PC-9 (cell line): ENCODE data around the gene SEC16A. TPM values are rescaled to one million over a fixed set of nuclear protein-coding genes. Genes with fewer than 3 reads are reported as not detected.

Experiments
- BruUV-seq: library from RNA; stranded (reverse); fragments of 400-500 nt; replicated peaks from 2 replicates; lab custom pipeline; 2021; lab: Mats Ljungman, UMichigan
- CTCF ChIA-PET: fragments of 300-600 bp; sonication (Branson Sonifier 250); formaldehyde crosslinking; loops from one replicate; lab custom pipeline; 2022; ENCODE audit warnings: antibody characterized with exemption; lab: Charles Lee
- POLR2A ChIA-PET: fragments of 300-600 bp; sonication (Branson Sonifier 250); formaldehyde crosslinking; loops from one replicate; lab custom pipeline; 2022; ENCODE audit warnings: antibody characterized with exemption; ENCODE audit not compliant: unreplicated experiment; lab: Charles Lee
- DNase-seq, 2 experiments: peaks; one replicate each; pipeline versions ENCODE4 v3.0.0 to v3.0.0-alpha.2; 2015 to 2022; ENCODE audit warnings: mixed read lengths in 1 of 2
- H2AFZ ChIP-seq: fragments of 200-600 bp; sonication (generic); 2 replicates; pipeline ENCODE4 v1.8.1; 2017; ENCODE audit warnings: antibody characterized with exemption
- H3F3A ChIP-seq: fragments of 200-600 bp; sonication (generic); 2 replicates; pipeline ENCODE4 v1.8.1; 2017; ENCODE audit warnings: antibody characterized with exemption, mild to moderate bottlenecking, low read depth; ENCODE audit not compliant: insufficient read depth
- H3K27ac ChIP-seq: fragments of 200-600 bp; sonication (generic); 2 replicates; pipeline ENCODE4 v1.6.1; 2016; ENCODE audit warnings: mixed run types
- H3K27me3 ChIP-seq: fragments of 200-600 bp; sonication (generic); 2 replicates; pipeline ENCODE4 v1.6.1; 2016; ENCODE audit warnings: low read depth, mixed run types; ENCODE audit not compliant: insufficient read depth
- H3K36me3 ChIP-seq: fragments of 200-600 bp; sonication (generic); 2 replicates; pipeline ENCODE4 v1.6.1; 2016; ENCODE audit warnings: low read depth, mixed run types
- H3K4me1 ChIP-seq: fragments of 200-600 bp; sonication (generic); replicated peaks from 2 replicates; pipeline ENCODE4 v1.6.1; 2016; ENCODE audit warnings: mixed run types; ENCODE audit not compliant: insufficient read depth
- H3K4me2 ChIP-seq: fragments of 200-600 bp; sonication (generic); 2 replicates; pipeline ENCODE4 v1.6.1; 2017; ENCODE audit warnings: mixed run types
- H3K4me3 ChIP-seq: fragments of 200-600 bp; sonication (generic); 2 replicates; pipeline ENCODE4 v1.6.1; 2016; ENCODE audit warnings: mixed run types
- H3K79me2 ChIP-seq: fragments of 200-600 bp; sonication (generic); 2 replicates; pipeline ENCODE4 v1.6.1; 2017; ENCODE audit warnings: low read depth, mixed run types
- H3K9me2 ChIP-seq: fragments of 200-600 bp; sonication (generic); 2 replicates; pipeline ENCODE4 v1.8.1; 2017; ENCODE audit warnings: mild to moderate bottlenecking; ENCODE audit not compliant: insufficient read depth
- H3K9me3 ChIP-seq: fragments of 200-600 bp; sonication (generic); 2 replicates; pipeline ENCODE4 v1.8.1; 2016; ENCODE audit warnings: low read depth; ENCODE audit not compliant: insufficient read depth
- H4K20me1 ChIP-seq: fragments of 200-600 bp; sonication (generic); 2 replicates; pipeline ENCODE4 v1.8.1; 2017; ENCODE audit not compliant: insufficient read depth
- EZH2 ChIP-seq: fragments of 200-600 bp; sonication (generic); IDR thresholded peaks from 2 replicates; pipeline ENCODE4 v1.8.0; 2017; ENCODE audit warnings: antibody characterized with exemption, low read depth
- intact Hi-C: fragments of 100-400 bp; cut with micrococcal nuclease; formaldehyde crosslinking; loops from one replicate; pipeline ENCODE4 v1.10.0; 2022; ENCODE audit not compliant: unreplicated experiment
- total RNA-seq: library from RNA; stranded (reverse); gene quantifications from 2 replicates; pipeline ENCODE4 v1.2.3, GENCODE V29; 2021
- TF ChIP-seq, protein P1 (sequence below): fragments of 200-600 bp; sonication (generic); conservative IDR thresholded peaks from 2 replicates; pipeline ENCODE4 v1.6.1; 2017; ENCODE audit warnings: mixed run types, antibody characterized with exemption, mild to moderate bottlenecking, moderate library complexity

SEC16A gene
- total RNA-seq, 1 experiment from 2014 or later = 81.8 TPM

DNA sequence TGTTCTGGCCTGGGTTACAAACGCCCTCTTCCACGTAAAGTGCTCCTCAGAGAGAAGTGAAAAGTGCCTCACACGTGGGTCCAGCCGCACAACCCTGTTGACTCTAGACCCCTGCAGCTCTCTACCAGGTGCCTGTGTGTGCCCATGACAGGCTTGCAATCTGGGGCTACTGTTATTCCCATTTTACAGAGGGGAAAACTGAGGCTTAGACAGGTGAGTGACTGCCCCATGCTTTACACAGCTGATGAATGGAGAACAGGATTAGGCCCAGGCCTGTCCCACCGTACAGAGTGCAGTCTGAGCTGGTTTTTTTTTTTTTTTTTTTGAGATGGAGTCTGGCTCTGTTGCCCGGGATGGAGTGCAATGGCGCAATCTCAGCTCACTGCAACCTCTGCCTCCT is 37.0 kb downstream of the SEC16A start:
- peaks cover 4% of the 10 kb centered on the region for H4K20me1 ChIP-seq
- H3K9me3 ChIP-seq = no peaks in the 10 kb centered on the region

DNA sequence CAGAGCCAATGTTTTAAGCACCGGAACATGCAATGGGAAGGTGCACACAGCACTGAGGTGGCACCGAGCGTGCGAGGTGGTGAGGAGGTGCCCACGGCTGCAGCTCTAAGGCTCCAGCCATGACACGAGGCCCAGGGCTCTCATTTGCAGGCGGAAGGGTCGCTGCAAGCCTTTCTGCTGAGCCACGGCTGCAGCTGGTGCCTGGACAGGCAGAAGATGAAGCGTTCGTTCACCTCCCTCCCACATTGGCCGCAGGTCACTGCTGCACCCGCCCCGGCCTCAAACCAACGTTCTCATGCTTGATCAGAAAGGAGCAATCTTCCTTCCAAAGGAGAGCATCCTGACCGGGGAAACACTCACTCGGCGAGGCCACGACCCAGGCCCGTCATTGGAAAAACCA is 38.7 kb downstream of the SEC16A start:
- H3K36me3 ChIP-seq = no peaks in the 10 kb centered on the region; the same call in 1 of the 2 replicates
- H3K4me3 ChIP-seq = no peak overlapping the region
- H4K20me1 ChIP-seq = peaks cover 6% of the 10 kb centered on the region
- POLR2A ChIA-PET = no interaction called here
- intact Hi-C loops = no loop called here
- BruUV-seq = no TSS peak
- no peak overlapping the region for H3K4me2 ChIP-seq
- TF ChIP-seq, protein P1, sequence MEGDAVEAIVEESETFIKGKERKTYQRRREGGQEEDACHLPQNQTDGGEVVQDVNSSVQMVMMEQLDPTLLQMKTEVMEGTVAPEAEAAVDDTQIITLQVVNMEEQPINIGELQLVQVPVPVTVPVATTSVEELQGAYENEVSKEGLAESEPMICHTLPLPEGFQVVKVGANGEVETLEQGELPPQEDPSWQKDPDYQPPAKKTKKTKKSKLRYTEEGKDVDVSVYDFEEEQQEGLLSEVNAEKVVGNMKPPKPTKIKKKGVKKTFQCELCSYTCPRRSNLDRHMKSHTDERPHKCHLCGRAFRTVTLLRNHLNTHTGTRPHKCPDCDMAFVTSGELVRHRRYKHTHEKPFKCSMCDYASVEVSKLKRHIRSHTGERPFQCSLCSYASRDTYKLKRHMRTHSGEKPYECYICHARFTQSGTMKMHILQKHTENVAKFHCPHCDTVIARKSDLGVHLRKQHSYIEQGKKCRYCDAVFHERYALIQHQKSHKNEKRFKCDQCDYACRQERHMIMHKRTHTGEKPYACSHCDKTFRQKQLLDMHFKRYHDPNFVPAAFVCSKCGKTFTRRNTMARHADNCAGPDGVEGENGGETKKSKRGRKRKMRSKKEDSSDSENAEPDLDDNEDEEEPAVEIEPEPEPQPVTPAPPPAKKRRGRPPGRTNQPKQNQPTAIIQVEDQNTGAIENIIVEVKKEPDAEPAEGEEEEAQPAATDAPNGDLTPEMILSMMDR = no peak
- no peak for TF ChIP-seq EZH2
- H3K79me2 ChIP-seq = no peaks in the 10 kb centered on the region
- H3K9me2 ChIP-seq = no peaks in the 10 kb centered on the region
- H3F3A ChIP-seq = peaks cover 31% of the 10 kb centered on the region
- CTCF ChIA-PET = no interaction called here
- DNase-seq = no peak
- no peaks in the 10 kb centered on the region; the same call in 1 of the 2 replicates for H3K4me1 ChIP-seq
- H3K9me3 ChIP-seq = no peaks in the 10 kb centered on the region
- no peak overlapping the region for H3K27ac ChIP-seq
- H3K27me3 ChIP-seq = no peaks in the 10 kb centered on the region
- H2AFZ ChIP-seq = no peak overlapping the region

More for the DNA sequence above, 37.0 kb downstream of the SEC16A start:
- no peak overlapping the region for H3K27ac ChIP-seq
- no peak overlapping the region for H3K4me3 ChIP-seq
- no peaks in the 10 kb centered on the region for H3K4me1 ChIP-seq
- H2AFZ ChIP-seq = no peak overlapping the region
- H3F3A ChIP-seq = peaks cover 21% of the 10 kb centered on the region
- H3K4me2 ChIP-seq = no peak overlapping the region
- intact Hi-C loops = no loop called here
- no peak for DNase-seq
- TF ChIP-seq, protein P1 = no peak
- no peak for TF ChIP-seq EZH2
- H3K27me3 ChIP-seq = no peaks in the 10 kb centered on the region
- POLR2A ChIA-PET = no interaction called here
- H3K79me2 ChIP-seq = no peaks in the 10 kb centered on the region
- no TSS peak for BruUV-seq
- no peaks in the 10 kb centered on the region; the same call in 1 of the 2 replicates for H3K36me3 ChIP-seq
- CTCF ChIA-PET = interaction anchor here (0.7 kb wide), 1 partner anchor 239 kb away, joined by 4 read pairs; no protein-coding TSS in a partner anchor
- no peaks in the 10 kb centered on the region for H3K9me2 ChIP-seq

DNA sequence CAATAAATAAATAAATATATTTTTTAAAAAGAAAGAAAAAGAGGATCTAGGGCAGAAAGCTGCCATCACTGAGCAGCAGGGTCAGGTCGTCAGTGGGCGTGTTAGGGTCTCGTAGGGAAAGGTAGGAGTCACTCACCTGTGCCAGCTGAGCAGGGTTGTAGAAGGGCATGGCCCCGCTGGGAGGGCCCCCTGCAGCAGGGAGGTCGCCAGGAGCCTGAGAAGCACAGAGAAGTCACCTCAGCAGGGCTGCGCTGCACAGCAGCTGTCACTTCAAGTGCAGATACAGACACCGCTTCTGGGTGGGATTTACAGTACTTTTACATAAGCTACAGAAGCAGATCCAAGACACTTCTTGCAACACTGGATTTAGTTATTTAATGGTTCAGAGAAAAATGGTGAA is 39.2 kb downstream of the SEC16A start:
- ChIA-PET POLR2A (interaction anchor here (0.6 kb wide), 1 partner anchor 38 kb away, joined by 3 read pairs; no protein-coding TSS in a partner anchor), CTCF (no interaction called here)
- Histone ChIP-seq H3K9me2 (no peaks in the 10 kb centered on the region), H3K9me3 (no peaks in the 10 kb centered on the region), H4K20me1 (peaks cover 6% of the 10 kb centered on the region), H3K27ac (no peak overlapping the region), H3K27me3 (no peaks in the 10 kb centered on the region), H3K36me3 (no peaks in the 10 kb centered on the region; the same call in 1 of the 2 replicates), H3K4me1 (no peaks in the 10 kb centered on the region; the same call in 1 of the 2 replicates), H2AFZ (no peak overlapping the region), H3K79me2 (peaks cover 4% of the 10 kb centered on the region; the same call in 1 of the 2 replicates), H3K4me2 (no peak overlapping the region), H3K4me3 (no peak overlapping the region), H3F3A (peaks cover 31% of the 10 kb centered on the region)
- DNase-seq = no peak
- BruUV-seq = no TSS peak
- TF ChIP-seq EZH2 = no peak
- TF ChIP-seq, protein P1 = no peak
- intact Hi-C loops = no loop called here
